ENCODE results near the gene EXOSC10. TPM values are rescaled to one million over a fixed set of nuclear protein-coding genes. Genes with fewer than 3 reads are reported as not detected.
"Not testable (repeated sequence)": the region's sequence is repeated elsewhere in the genome, so short reads cannot be mapped to it uniquely, and the experiment has no call there.

The EXOSC10 gene
- total and polyA plus RNA-seq, 2 experiments from 2014 or later: 52.3 to 69.3 TPM

GRCh38 chr1:11044849-11045427 lies 54.7 kb downstream of the EXOSC10 start:
- H3K4me3 ChIP-seq: no peak overlapping the region
- no peak overlapping the region for H3K27ac ChIP-seq
- H3K27me3 ChIP-seq: no peaks in the 10 kb centered on the region
- no peaks in the 10 kb centered on the region for H3K36me3 ChIP-seq
- no peaks in the 10 kb centered on the region for H3K9me3 ChIP-seq (ENCODE audit: low read depth)
- no peak for TF ChIP-seq CTCF (IDR thresholded peaks at IDR 0.05; ENCODE audit: low read depth, low read length)
- H3K4me1 ChIP-seq (ENCODE audit: low read depth): no peaks in the 10 kb centered on the region
- DNase-seq (ENCODE audit: low read depth in 1 of 2, low spot score in 1 of 2): no peak

GRCh38 chr1:11044086-11044848 lies 55.4 kb downstream of the EXOSC10 start:
- Histone ChIP-seq H3K4me1 (ENCODE audit: low read depth) (no peaks in the 10 kb centered on the region), H3K27ac (no peak overlapping the region), H3K9me3 (ENCODE audit: low read depth) (no peaks in the 10 kb centered on the region), H3K27me3 (no peaks in the 10 kb centered on the region), H3K36me3 (no peaks in the 10 kb centered on the region), H3K4me3 (no peak overlapping the region)
- TF ChIP-seq CTCF (IDR thresholded peaks at IDR 0.05; ENCODE audit: low read depth, low read length): no peak
- no peak for DNase-seq (ENCODE audit: low read depth in 1 of 2, low spot score in 1 of 2)

GRCh38 chr1:11042995-11043874 lies 56.4 kb downstream of the EXOSC10 start:
- Histone ChIP-seq H3K27ac (no peak overlapping the region), H3K9me3 (ENCODE audit: low read depth) (no peaks in the 10 kb centered on the region), H3K4me3 (no peak overlapping the region), H3K36me3 (no peaks in the 10 kb centered on the region), H3K4me1 (ENCODE audit: low read depth) (no peaks in the 10 kb centered on the region), H3K27me3 (peaks cover 3% of the 10 kb centered on the region)
- TF ChIP-seq CTCF (IDR thresholded peaks at IDR 0.05; ENCODE audit: low read depth, low read length): no peak
- DNase-seq (ENCODE audit: low read depth in 1 of 2, low spot score in 1 of 2): no peak

- Histone ChIP-seq H3K4me3 (no peak overlapping the region), H3K36me3 (no peaks in the 10 kb centered on the region), H3K27me3 (peaks cover 3% of the 10 kb centered on the region), H3K27ac (no peak overlapping the region), H3K4me1 (ENCODE audit: low read depth) (no peaks in the 10 kb centered on the region), H3K9me3 (ENCODE audit: low read depth) (no peaks in the 10 kb centered on the region)
- TF ChIP-seq CTCF (IDR thresholded peaks at IDR 0.05; ENCODE audit: low read depth, low read length): no peak
- DNase-seq (ENCODE audit: low read depth in 1 of 2, low spot score in 1 of 2): no peak
Observed at GRCh38 chr1:11042065-11042464, 57.6 kb downstream of the EXOSC10 start.

- DNase-seq (ENCODE audit: low read depth in 1 of 2, low spot score in 1 of 2): no peak
- Histone ChIP-seq H3K27me3 (peaks cover 3% of the 10 kb centered on the region), H3K4me3 (no peak overlapping the region), H3K27ac (no peak overlapping the region), H3K4me1 (ENCODE audit: low read depth) (no peaks in the 10 kb centered on the region), H3K36me3 (no peaks in the 10 kb centered on the region), H3K9me3 (ENCODE audit: low read depth) (no peaks in the 10 kb centered on the region)
- TF ChIP-seq CTCF (IDR thresholded peaks at IDR 0.05; ENCODE audit: low read depth, low read length): no peak
Observed at GRCh38 chr1:11041048-11041447, 58.6 kb downstream of the EXOSC10 start.

- not testable (repeated sequence) for DNase-seq (ENCODE audit: low read depth in 1 of 2, low spot score in 1 of 2); H3K9me3 ChIP-seq (ENCODE audit: low read depth); H3K27ac ChIP-seq
Observed at GRCh38 chr1:11040105-11040429, 59.6 kb downstream of the EXOSC10 start.

More at GRCh38 chr1:11040105-11040429, 59.6 kb downstream of the EXOSC10 start:
- not testable (repeated sequence) for H3K4me1 ChIP-seq (ENCODE audit: low read depth); H3K36me3 ChIP-seq; H3K4me3 ChIP-seq; H3K27me3 ChIP-seq
